Activated T-helper 1 cell treated with Interleukin-2 at 50 U/mL for 16 hours (primary cell): ENCODE results near the gene ANTKMT.
"Not testable (repeated sequence)": the region's sequence is repeated elsewhere in the genome, so short reads cannot be mapped to it uniquely, and the experiment has no call there.

Source experiments
- DNase-seq: peaks from one replicate; pipeline ENCODE4 v3.0.0-alpha.2; 2020; ENCODE audit warnings: low read depth

Gene ANTKMT

DNA sequence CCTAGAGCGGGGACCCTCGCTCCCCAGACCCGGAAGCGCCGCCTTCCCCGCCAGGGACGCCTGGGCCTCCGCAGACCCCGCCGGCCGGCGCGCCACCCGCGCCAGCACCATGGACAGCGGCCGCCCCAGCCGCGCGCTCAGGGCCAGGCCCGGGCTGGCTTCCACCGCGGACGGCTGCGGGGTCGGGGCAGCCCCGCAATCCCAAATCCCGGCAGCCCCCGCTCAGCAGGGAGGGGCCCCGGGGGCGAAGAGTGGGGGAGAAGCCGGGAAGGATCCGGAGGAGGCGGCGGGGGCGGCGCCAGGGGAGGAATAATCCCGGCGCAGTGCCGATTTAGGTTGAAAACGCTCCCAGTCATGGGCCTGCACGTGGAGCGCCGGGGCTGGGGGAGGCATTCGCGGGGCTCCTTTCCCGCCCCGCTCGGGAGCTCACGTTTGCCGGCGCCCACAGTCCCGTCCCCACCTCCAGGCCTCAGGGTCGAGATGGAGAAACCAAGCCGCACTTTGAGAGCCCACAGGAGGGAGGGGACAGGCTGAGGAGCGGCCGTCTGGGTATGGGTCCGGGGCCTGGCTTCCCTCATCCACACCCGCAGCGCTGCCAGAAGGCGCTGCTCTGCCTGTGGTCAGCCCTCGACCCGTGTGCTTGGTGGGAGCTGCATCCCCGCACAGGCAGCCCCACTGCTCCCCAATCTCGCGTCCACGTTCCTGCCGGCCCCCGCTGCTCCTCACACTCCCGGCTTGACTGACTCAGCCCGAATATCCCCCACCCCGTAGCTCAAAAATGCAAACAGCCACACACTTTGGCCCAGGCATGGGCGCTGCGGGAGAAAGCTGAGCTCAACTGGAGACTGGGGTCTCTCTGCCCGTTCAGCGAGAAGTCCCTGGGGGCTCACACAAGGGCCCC is 20.0 kb upstream of the ANTKMT start:
- no peak for DNase-seq

DNA sequence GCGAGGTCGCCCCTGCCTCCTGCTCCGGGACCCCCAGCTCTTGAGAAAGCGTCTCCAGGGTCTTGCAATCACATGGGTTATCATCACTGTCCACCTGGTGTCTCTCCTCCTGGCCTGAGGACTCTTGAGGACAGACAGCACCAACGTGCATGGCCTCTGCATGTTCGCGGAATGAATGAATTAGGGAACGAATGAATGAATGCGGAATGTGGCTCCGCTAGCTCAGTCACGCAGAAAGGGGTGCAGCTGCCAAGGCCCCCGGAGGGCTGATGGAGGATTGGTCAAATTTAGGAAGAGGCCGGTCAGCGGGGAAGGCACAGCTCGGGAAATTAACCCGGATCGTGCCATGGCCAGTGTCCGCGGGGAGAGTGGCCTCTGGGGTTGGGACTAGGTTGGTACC is 18.6 kb upstream of the ANTKMT start:
- DNase-seq: no peak

DNA sequence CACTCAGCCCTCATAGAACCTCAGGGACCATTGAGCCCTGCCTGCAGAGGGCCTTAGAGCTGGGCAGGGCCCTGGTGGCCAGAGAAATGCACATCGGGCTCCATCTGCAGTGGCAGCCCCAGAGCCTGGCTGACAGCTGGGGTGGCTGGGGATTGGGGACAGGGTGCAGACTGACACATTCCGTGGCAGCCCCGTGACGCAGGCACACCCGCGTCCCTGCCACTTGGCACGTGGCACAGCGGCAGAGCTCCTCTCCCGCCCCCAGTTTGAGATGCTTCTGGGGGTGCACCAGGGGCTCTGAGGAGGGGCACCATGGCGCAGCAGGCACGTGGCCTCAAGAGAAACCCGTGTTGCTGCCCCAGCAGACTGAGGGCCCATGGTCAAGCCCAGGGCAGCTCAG is 17.5 kb upstream of the ANTKMT start:
- no peak for DNase-seq

DNA sequence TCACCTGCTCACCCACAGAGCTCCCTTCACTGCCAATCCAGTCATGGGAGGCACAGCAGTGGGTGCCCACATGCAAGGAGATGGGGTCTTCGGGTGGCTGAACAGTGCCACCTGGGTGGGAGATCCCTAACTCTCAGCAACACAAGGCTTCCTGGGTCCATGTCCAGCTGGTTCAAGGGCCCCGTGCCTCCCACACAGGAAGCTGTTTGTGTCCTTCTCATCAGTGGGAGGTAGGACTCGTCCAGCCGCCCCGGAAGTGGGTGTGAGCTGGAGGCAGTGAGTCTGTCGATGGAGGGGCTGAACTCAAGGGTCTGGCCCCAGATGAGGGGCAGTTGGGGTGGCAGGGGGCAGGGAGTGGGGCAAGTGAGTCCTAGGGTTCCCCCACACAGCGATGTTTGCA is 16.9 kb upstream of the ANTKMT start:
- no peak for DNase-seq

DNA sequence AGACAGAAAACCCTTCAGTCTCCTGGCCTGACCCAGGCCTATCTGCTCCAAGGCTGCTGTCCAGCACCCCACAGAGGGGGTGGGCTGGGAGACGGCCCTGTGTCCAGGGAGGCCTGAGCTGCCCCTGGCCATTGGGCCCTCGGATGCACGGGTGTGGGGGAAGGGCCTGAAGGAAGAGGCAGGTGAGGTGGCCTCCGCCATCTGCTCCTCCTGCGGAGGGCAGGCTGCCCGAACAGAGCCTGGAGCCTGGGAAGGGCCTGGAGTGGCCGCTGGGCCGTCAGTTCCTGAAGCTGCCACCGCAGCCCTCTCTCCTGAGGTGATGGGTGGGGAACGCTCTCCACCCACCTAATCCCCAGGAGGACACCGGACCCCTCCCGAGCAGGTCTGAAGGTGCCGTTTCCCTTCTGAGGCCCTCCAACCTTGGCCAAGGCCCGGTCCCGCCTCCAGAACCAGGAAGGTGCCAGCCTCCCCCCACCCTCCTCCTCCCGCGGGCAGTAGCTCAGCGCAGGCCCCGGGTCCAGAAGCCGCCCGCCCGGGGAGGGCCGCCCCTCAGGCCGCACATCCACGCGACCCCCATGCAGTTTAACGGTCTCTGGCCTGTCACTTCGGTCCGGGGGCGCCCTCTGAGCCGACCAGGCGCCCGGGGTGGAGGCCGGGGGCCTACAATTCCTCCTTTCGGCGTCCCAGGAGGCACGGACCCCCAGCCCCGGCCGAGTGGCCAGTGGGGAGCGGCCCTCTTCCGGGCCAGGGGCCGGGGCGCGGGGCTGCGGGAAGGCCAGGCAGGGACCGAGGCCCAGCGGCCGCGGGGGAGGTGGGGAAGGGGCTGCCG is 16.2 kb upstream of the ANTKMT start:
- DNase-seq: no peak

DNA sequence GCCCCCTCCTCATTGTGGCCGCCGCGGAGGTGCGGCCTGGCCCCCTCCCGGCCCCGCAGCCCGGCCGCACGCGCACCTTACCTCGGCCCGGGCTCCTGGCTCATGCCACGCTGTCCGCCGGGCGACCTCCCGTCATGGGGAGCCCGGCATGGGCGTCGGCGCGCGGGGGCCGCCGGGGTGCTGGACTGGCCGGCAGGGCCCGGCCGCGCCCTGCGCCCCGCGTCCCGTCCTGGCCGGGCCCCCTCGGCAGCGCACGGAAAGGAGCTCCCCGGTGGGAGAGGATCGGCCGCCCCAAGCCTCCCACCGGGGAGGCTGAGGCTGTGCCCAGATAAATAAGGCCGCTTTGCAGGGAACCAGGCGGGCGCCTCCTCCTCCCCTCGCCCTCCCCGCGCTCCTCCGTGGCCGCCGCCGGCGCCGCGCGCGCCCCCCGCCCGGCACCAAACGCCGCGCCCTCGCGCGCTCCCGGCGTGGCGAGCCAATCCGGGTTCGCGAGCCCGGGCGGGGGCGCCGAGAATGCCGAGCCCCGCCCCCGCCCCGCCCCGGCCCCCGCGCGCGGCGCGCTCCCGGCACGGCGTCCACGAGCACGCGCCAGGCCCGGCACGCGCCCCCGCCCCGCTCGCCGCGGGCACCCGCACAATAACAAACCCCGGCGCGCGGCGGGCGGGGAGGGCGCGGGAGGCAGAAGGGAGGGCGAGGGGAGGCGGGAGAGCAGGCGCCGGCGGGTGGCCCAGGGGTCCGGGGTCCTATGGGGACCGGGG is 15.3 kb upstream of the ANTKMT start, which contains the start of gene FBXL16:
Gene FBXL16, minus strand, starts transcription at position 371 of the 758 bp plus-strand sequence. CDS start 8,396 bp downstream, outside the sequence.
- DNase-seq: no peak

DNA sequence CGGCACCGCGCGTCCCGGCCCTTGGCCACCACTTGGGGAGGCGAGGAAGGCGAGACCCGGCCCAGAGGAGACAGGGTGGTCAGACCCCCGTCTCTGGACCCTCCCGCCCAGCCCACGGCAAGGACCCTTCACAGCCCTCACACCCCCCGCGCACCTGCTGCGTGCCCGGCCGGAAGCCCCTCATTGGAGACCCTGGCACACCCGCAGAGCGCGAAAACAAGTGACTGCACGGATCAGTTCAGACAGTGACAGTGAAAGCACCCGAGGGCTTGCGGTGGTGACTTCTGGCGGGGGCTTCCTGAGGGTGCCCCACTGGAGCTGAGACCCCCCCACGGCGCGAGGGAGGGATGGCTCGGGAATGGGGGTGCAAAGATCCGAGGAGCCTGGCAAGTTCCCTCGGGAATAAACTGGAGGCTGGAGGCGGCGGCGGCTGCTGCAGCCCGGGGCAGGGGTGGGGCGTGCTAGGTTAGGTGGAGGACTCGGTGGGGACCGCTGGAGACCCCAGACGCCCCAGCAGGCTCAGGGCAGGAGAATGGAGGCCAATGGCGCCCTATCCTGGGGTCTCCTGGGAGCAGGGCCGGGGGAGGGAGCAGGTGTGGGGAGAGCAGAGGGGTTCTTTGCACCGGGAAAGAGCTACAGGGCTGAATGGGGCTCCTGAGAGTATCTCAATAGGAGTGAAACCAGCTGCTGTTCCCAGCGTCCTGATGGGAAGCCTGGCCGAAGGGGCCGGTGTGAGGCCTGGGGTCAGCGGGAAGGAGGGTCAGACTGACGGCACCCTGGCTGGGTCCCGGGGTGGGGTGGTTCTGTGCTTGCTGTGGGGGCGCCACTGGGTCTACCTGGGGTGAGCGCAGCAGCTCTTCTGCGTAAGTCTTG is 14.5 kb upstream of the ANTKMT start:
- DNase-seq: no peak

DNA sequence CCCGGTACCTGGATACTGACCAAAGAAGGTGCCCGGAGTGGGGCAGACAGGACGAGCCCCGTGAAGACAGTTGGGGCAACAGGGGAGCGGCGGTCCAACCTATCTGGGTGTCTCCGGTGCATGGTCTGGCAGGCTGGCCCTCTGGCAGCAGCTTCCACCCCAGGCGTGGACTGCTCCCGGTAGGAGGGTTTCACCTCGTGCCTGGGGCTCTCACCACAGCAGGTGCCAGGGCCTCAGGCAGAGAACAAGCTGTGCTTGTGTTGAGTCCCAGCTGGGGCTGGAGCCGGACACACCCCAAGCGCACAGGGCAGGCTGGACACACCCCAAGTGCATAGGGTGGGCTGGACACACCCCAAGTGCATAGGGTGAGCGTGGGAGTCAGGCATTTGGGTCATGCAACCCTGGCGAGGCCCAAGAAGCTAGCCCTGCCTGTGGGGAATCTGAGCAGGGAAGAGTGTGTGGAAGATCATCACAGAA is 13.8 kb upstream of the ANTKMT start:
- DNase-seq: no peak

DNA sequence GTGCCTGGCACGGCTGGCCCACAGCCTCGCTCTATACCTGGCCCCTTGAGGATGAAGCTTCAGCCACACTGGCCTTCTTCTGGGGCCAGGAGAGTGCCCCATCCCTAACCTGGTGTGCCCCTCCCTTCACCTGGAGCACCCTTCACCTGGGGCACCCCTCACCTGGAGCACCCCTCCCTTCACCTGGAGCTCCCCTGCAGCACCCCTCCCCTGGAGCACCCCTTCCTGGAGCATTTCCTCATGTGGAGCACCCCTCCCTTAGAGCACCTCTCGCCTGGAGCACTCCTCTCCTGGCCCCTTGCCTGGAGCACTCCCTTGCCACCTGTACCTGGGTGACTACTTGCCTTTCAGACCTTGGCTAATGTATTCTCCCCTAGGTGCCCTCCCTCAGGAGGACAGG is 12.9 kb upstream of the ANTKMT start:
- no peak for DNase-seq

DNA sequence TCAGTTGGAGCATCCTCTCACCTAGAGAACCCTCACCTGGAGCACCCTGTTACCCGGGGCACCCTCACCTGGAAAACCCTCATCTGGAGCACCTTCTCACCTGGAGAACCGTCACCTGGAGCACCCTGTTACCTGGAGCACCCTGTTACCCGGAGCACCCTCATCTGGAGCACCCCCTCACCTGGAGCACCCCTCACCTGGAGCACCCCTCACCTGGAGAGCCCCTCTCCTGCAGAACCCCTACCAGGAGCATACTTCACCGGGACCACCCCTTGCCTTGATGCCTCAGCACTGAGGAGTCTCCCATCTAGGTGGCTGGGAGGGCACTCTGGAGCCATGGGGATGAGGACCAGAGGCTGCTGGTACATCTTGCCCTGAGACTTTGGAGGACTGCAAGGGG is 12.0 kb upstream of the ANTKMT start:
- no peak for DNase-seq

DNA sequence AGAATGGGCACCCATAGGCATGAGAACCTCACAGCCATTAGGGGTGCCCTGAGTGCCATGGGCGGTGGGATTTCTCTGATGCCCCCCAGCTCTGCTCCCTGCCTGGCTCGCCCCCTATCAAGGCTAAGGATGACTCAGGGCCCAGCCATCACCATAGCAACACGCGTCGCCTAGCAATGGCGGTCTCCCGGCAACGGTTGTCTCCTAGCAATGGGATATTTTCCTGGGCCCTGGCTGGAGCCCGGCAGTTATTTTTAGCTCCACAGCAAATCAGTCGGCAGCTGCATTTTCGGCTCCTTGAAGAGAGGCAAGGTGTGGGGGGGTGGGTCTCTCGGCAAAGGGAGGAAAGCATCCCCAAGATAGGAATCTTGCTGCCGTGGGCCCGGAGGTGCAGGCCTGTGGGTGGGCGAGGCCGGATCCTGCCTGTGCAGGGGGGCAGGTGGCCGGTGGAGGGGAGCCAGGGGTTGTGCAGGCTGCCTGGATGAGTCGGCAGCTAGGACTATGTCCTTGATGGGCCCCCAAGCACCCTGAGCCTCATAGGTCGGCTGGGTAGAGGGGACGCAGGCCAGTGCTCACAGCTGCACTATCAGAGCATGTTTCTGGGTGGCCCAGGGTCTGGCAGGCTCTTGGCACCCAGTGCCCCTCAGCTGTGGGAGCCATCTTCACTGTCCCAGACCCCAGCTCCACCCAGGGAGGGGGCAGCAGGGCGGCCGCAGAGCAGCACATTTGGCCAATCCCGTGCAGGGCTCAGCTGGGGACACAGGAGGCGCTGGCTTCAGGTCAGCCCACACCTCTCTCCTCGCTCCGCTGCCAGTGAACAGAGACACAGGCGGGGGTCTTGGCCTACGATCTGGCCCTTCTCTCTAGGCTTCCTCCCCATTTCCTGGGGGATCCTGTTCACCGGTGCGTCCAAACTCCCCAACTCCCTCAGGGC is 11.1 kb upstream of the ANTKMT start:
- DNase-seq: no peak

DNA sequence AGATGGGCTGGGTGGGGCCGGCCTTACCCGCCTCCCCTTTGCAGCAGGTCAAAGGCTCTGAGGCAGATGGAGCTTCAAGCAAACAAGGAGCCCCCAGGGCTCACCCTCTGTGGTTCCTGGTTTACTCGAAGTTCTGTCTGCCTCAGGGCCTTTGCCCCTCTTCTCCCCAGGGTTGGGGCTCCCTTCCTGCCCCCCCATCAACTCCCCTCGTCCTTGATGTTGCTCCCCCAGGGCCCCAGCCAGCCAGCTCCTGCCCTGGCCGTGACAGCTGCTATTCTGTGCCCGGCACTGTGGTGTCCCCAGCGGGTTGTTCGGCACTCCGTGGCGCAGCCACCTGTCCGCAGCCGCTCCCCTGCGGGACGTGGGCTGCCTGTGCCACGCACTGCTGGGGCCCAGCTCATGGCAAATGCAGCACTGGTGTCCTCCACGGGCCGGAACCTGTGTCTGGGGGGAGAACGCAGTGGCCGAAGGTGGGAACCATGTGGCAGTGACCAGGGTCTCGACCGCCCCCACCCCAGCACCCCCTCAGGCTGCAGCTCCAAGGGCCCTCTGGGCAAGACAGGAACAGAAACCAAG is 10.4 kb upstream of the ANTKMT start:
- no peak for DNase-seq

DNA sequence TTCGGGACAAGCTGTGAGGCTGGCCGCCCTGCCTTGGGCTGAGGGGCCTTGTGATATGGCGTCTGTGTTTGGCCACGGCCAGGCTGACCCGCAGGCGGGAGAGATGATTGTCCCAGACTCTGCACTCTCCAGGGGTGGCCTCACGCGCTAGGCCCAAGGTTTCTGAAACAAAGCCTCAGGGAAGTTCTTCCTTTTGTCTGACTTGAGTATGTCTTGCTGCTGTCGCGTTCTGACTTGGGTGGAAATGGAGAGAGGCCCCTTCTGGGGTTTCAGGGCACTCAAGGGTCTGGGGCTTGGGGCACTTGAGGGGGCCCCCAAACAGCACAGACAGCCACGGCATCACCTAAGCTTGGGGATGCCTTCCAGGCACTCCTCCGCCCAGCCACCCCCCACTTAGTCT is 9.9 kb upstream of the ANTKMT start:
- no peak for DNase-seq

DNA sequence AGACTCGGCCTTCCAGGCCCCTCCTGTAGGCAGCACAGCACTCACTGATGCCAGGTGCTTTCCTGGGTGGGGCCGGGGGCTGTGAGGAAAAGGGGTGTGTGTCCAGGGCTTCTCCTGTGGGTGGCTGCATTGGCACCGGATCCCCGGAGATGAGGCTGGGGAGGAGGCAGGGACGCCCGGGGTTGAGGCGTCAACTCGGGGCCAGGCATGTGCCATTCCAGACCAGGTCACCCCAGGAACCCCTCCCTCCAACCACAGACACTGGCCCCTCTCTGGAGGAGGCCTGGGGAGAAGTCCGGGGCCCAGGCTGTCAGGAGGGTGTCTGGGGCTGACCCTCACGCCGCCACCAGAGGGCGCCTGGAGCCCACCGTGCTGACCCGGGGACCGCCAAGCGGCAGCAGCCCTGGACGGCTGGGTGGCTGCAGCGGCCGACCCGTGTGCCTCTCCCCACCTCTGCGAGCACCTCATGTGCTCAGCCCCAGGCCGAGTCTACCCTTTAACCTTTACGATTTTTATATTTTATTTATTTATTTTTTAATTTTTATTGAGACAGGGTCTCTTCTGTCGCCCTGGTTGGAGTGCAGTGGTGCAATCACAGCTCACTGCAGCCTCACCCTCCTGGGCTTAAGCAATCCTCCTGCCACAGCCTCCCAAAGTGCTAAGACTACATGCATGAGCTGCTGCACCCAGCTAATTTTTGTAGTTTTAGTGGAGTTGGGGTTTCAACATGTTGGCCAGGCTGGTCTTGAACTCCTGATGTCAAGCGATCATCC is 9.2 kb upstream of the ANTKMT start:
- peak; percentile 69 for DNase-seq

DNA sequence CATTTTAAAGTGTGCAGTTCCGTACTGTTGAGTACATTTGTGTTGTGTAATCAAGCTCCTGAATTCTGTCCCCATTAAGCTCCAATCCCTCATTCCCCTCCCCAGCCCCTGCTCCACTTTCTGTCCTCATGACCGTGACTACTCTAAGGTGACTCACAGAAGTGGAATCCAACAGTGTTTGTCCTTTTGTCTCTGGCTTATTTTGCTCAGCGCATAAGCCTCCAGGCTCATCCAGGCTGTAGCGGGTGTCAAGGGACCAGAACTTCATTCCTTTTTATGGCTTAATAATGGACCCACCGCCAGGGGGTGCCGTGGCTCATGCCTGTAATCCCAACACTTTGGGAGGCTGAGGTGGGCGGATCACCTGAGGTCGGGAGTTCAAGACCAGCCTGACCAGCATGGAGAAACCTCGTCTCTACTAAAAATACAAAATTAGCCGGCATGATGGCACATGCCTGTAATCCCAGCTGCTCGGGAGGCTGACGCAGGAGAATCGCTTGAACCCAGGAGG is 8.2 kb upstream of the ANTKMT start:
- DNase-seq: not testable (repeated sequence)

DNA sequence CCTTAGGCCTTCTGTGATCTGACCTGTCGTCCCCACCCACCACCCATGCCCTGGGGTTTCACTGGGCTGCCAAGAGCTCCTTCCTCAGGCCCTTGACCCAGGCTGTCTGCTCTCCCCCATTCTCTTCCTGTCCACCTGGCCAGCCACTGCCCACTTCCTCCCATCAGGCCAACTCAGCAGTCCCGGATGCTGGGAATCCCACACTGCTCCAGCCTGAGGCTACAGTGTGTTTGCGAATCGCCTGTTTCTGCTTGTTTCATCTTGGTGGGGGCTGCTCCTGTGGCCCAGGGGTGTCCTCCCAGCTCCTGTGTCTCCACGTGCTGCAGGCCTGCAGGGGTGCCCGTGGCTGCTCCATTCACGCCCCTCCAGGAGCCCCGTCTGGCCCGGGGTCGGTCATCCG is 6.9 kb upstream of the ANTKMT start:
- no peak for DNase-seq

DNA sequence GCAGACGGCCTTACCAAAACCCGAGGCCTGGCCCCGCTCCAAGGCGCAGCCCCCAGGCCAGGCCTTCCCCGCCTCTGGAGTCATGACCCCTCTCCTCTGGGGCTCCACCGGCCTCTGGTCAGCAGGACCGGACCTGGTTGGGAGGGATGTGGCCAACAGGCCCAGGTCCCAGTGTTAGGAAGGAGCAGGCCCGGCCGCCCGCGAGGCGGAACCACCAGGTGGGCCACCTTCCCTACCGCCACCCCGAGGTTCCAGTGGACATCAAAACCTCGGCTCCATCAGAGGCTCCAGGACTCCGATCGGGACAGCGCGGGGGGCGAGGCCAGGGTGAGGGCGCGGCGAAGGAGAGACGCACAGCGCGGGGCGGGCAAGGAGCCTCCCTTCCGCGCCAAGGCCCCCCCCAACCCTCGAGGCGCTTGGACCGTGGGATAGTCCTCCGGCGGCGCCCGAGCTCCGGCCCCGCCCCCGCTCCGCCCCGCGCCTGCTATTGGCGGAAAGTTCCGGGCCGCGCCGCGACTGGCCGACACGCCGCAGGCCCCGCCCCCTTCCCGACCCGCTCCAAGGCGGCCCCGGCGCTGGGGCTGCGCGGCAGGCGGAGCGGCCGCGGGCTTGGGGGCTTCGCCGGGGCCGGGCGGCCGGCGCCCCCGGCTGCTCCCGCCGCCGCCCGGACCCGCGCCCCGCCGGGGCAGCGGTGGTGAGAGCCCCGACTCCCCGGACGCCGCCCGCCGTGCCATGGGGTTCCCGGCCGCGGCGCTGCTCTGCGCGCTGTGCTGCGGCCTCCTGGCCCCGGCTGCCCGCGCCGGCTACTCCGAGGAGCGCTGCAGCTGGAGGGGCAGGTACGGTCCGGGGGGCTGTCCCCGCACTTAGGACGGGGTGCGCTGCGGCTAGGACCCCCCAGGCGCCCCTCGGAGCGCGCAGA is 6.1 kb upstream of the ANTKMT start, which contains the start of gene METRN:
Gene METRN, plus strand, starts transcription at position 561 of the 919 bp plus-strand sequence. Its CDS starts 172 bp downstream, at position 733.
- DNase-seq: peak; percentile 83
